B cell (primary cell): ENCODE data around the gene S100A10. TPM values are rescaled to one million over a fixed set of nuclear protein-coding genes. Genes with fewer than 3 reads are reported as not detected.

Source experiments
- ATAC-seq: fragments of 200-7000 bp; cut with Tn5 transposase; one replicate; pipeline ENCODE4 v1.10.0; 2021; ENCODE audit warnings: low read depth, mild to moderate bottlenecking, moderate number of reproducible peaks, moderate library complexity
- CTCF ChIA-PET: fragments of 350-600 bp; sonication (Branson Sonifier 250); formaldehyde crosslinking; loops from one replicate; lab custom pipeline; 2021; ENCODE audit warnings: antibody characterized with exemption, inconsistent platforms; lab: Charles Lee
- POLR2A ChIA-PET: fragments of 350-600 bp; sonication (Branson Sonifier 250); formaldehyde crosslinking; loops from one replicate; lab custom pipeline; 2021; ENCODE audit warnings: antibody characterized with exemption; lab: Charles Lee
- DNase-seq: peaks from one replicate; pipeline ENCODE4 v3.0.0; 2013
- H2AFZ ChIP-seq: 2 replicates; pipeline ENCODE4 v1.6.1; 2012; ENCODE audit warnings: mild to moderate bottlenecking, low read depth, low read length; ENCODE audit not compliant: insufficient read depth, poor library complexity, severe bottlenecking
- H3K27ac ChIP-seq, 2 donors: 1 replicate in 1 of 2; 2 replicates in 1 of 2; pipeline ENCODE4 v1.5.1; 2012 to 2013; ENCODE audit warnings: low read length in 2 of 2, mild to moderate bottlenecking in 2 of 2, moderate library complexity in 1 of 2
- H3K27me3 ChIP-seq, 4 experiments: fragments of 200-600 bp in 1 of 4; sonication (generic) in 1 of 4; replicated peaks in 1 of 4; 1 replicate in 2 of 4; 2 replicates in 2 of 4; pipeline versions ENCODE4 v1.6.1 to v1.7.0; 2013 to 2016; ENCODE audit warnings: low read length in 3 of 4, mild to moderate bottlenecking in 2 of 4, mixed read lengths in 1 of 4, moderate library complexity in 1 of 4; ENCODE audit not compliant: insufficient read depth in 4 of 4, control insufficient read depth in 3 of 4; ENCODE audit errors: control extremely low read depth in 1 of 4
- H3K36me3 ChIP-seq, 2 experiments: replicated peaks in 1 of 2; 1 replicate in 1 of 2; 2 replicates in 1 of 2; pipeline versions ENCODE4 v1.6.1 to v1.7.1; 2013; ENCODE audit warnings: low read length in 1 of 2; ENCODE audit not compliant: insufficient read depth in 2 of 2, control insufficient read depth in 1 of 2; ENCODE audit errors: control extremely low read depth in 1 of 2, extremely low read depth in 1 of 2
- H3K4me1 ChIP-seq, 2 donors: fragments of 200-600 bp in 1 of 2; sonication (generic) in 1 of 2; 1 replicate in 1 of 2; 2 replicates in 1 of 2; pipeline versions ENCODE4 v1.5.1 to v1.6.1; 2013 to 2017; ENCODE audit warnings: low read length in 2 of 2; ENCODE audit not compliant: control insufficient read depth in 2 of 2, insufficient read depth in 2 of 2
- H3K4me2 ChIP-seq: replicated peaks from 2 replicates; pipeline ENCODE3; 2012; ENCODE audit warnings: mild to moderate bottlenecking, low read depth, low read length; ENCODE audit not compliant: poor library complexity, severe bottlenecking
- H3K4me3 ChIP-seq, 5 experiments: fragments of 200-600 bp in 1 of 5; sonication (generic) in 1 of 5; 1 replicate in 3 of 5; 2 replicates in 2 of 5; pipeline versions ENCODE4 v1.5.1 to v1.7.0; 2011 to 2016; ENCODE audit warnings: low read length in 4 of 5, mild to moderate bottlenecking in 4 of 5, low read depth in 2 of 5, control low read depth in 1 of 5, moderate library complexity in 1 of 5; ENCODE audit not compliant: insufficient read depth in 1 of 5; ENCODE audit errors: control extremely low read depth in 1 of 5, extremely low read depth in 1 of 5
- H3K79me2 ChIP-seq: fragments of 200-600 bp; sonication (generic); one replicate; pipeline ENCODE4 v1.6.0; 2016; ENCODE audit warnings: low read length; ENCODE audit not compliant: control insufficient read depth, insufficient read depth
- H3K9ac ChIP-seq: fragments of 200-600 bp; sonication (generic); 2 replicates; pipeline ENCODE4 v1.6.1; 2017; ENCODE audit warnings: mild to moderate bottlenecking, low read length, moderate library complexity
- H3K9me3 ChIP-seq, 3 donors: one replicate each; pipeline versions ENCODE4 v1.6.1 to v1.7.1; 2013; ENCODE audit warnings: low read length in 2 of 3; ENCODE audit not compliant: control insufficient read depth in 2 of 3, insufficient read depth in 1 of 3; ENCODE audit errors: control extremely low read depth in 1 of 3
- H4K20me1 ChIP-seq: 2 replicates; pipeline ENCODE4 v1.6.0; 2012; ENCODE audit warnings: mild to moderate bottlenecking, low read length; ENCODE audit not compliant: insufficient read depth, control insufficient read depth, poor library complexity, severe bottlenecking
- H3K27ac Mint-ChIP-seq: one replicate; pipeline ENCODE4 v1.8.0; 2021; ENCODE audit warnings: mixed read lengths
- H3K27me3 Mint-ChIP-seq: one replicate; pipeline ENCODE4 v1.8.0; 2021; ENCODE audit warnings: mixed read lengths
- H3K4me1 Mint-ChIP-seq: one replicate; pipeline ENCODE4 v1.8.0; 2021; ENCODE audit warnings: mixed read lengths
- H3K4me3 Mint-ChIP-seq: one replicate; pipeline ENCODE4 v1.8.0; 2021; ENCODE audit warnings: mixed read lengths
- H3K9me3 Mint-ChIP-seq: one replicate; pipeline ENCODE4 v1.8.0; 2022; ENCODE audit warnings: mixed read lengths; ENCODE audit not compliant: insufficient read depth
- CTCF ChIP-seq: fragments of 200-600 bp; IDR thresholded peaks from one replicate; pipeline ENCODE4 v1.8.0; 2022; ENCODE audit warnings: antibody characterized with exemption, mild to moderate bottlenecking
- EZH2 ChIP-seq: IDR thresholded peaks from 2 replicates; pipeline ENCODE4 v1.6.1; 2012; ENCODE audit warnings: borderline replicate concordance, low read depth, mild to moderate bottlenecking, moderate library complexity, low read length; ENCODE audit not compliant: insufficient read depth, poor library complexity, severe bottlenecking
- WGBS: methylation state at CpG from one replicate; pipeline ENCODE4 v1.1.5; 2013; ENCODE audit warnings: missing lambda C conversion rate; ENCODE audit not compliant: insufficient coverage; 5-methylcytosine and 5-hydroxymethylcytosine counted together
- intact Hi-C: fragments of 100-400 bp; cut with micrococcal nuclease; formaldehyde crosslinking; loops from one replicate; pipeline ENCODE4 v1.10.0; 2022
- polyA plus RNA-seq: library from polyadenylated mRNA; depleted of rRNA; stranded (reverse); fragments of >200 nt; gene quantifications from 2 replicates; pipeline ENCODE4 v1.2.3, GENCODE V29; 2012
- total RNA-seq, 2 donors: library from RNA; stranded (reverse); fragments of 120-200 nt in 1 of 2; gene quantifications; 1 replicate in 1 of 2; 2 replicates in 1 of 2; pipeline versions ENCODE4 v1.2.3 to v1.2.4, GENCODE V29; 2013 to 2022

Gene S100A10
- total and polyA plus RNA-seq, 2 donors (not counting 1 experiment from before 2014, with no cell fraction given) = 38.0 to 47.1 TPM

- intact Hi-C loops = no loop called here
- no peak for ATAC-seq
- Histone ChIP-seq H3K9me3 (no peaks in the 10 kb centered on the region), H3K4me3 (no peak overlapping the region), H2AFZ (no peak overlapping the region), H3K4me2 (no peak overlapping the region), H3K9ac (no peak overlapping the region), H3K27ac (no peak overlapping the region), H3K4me1 (no peaks in the 10 kb centered on the region), H3K27me3 (peaks cover 0 to 25% (median 0%) of the 10 kb centered on the region in 4 experiments), H3K36me3 (no peaks in the 10 kb centered on the region), H4K20me1 (no peaks in the 10 kb centered on the region), H3K79me2 (no peaks in the 10 kb centered on the region)
- no peak for DNase-seq
- CTCF ChIA-PET = interaction anchor here (7.9 to 16.1 kb wide), 4 partner anchors 17 to 116 kb away, joined by 115 to 341 read pairs (median 222); partner anchors contain the start of gene S100A10
- Mint-ChIP-seq H3K27me3 (peaks cover 49% of the 10 kb centered on the region), H3K4me1 (no peaks in the 10 kb centered on the region), H3K9me3 (no peaks in the 10 kb centered on the region), H3K4me3 (no peak overlapping the region), H3K27ac (no peak overlapping the region)
- 63% methylated on average over 3 of the region's 4 CpGs for WGBS
- TF ChIP-seq CTCF = no peak
- no peak for TF ChIP-seq EZH2
- POLR2A ChIA-PET = no interaction called here
Measured at GRCh38 chr1:152005360-152005912, 11.8 kb upstream of the S100A10 start.

DNA sequence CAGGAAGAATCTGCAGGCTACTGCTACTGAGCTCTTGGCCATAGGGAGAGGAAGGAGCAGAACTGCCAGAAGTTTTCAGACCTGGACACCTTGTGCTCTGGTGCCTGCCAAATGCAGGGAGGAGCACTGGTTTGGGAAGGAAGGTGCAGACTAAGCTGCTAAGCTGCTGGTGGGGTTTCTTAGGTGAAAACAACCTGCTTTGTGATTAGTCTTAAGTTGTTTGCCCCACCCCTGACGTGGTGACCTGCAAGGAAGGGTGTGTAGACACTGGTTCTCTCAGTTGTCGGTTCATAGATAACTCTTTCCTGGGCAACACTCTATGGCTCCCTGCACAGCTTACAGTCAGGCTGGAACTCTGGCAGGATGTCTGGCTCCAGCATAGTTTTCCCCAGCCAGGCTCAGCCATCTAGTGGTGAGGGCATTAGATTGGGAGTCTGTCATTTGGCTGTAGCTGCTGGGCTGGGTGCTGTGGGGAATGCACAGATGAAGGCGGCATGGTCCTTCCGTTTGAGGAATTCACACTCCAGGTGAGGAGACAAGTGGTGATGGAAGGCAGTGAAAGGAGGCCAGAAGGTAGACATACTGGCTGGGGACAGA lies 10.3 kb upstream of the S100A10 start:
- Histone ChIP-seq H3K27ac (no peak overlapping the region), H3K4me1 (no peaks in the 10 kb centered on the region), H4K20me1 (no peaks in the 10 kb centered on the region), H2AFZ (no peak overlapping the region), H3K79me2 (no peaks in the 10 kb centered on the region), H3K9ac (no peak overlapping the region), H3K36me3 (no peaks in the 10 kb centered on the region), H3K27me3 (peaks cover 0 to 25% (median 0%) of the 10 kb centered on the region in 4 experiments), H3K4me2 (no peak overlapping the region), H3K4me3 (no peak overlapping the region), H3K9me3 (no peaks in the 10 kb centered on the region)
- no peak for DNase-seq
- no peak for ATAC-seq
- Mint-ChIP-seq H3K27ac (no peak overlapping the region), H3K4me3 (no peak overlapping the region), H3K4me1 (no peaks in the 10 kb centered on the region), H3K27me3 (peaks cover 47% of the 10 kb centered on the region), H3K9me3 (no peaks in the 10 kb centered on the region)
- ChIA-PET CTCF (interaction anchor here (1.5 to 16.1 kb wide), 8 partner anchors 16 to 410 kb away, joined by 4 to 341 read pairs (median 64); partner anchors contain the start of gene S100A10), POLR2A (no interaction called here)
- intact Hi-C loops = loop anchor here (5.0 kb wide), 1 partner anchor 702 kb away; no protein-coding TSS in a partner anchor
- TF ChIP-seq EZH2 = no peak
- no peak for TF ChIP-seq CTCF
- 84% methylated on average over 4 of the region's 4 CpGs for WGBS
